ENCODE results near the gene SBF2.

DNA sequence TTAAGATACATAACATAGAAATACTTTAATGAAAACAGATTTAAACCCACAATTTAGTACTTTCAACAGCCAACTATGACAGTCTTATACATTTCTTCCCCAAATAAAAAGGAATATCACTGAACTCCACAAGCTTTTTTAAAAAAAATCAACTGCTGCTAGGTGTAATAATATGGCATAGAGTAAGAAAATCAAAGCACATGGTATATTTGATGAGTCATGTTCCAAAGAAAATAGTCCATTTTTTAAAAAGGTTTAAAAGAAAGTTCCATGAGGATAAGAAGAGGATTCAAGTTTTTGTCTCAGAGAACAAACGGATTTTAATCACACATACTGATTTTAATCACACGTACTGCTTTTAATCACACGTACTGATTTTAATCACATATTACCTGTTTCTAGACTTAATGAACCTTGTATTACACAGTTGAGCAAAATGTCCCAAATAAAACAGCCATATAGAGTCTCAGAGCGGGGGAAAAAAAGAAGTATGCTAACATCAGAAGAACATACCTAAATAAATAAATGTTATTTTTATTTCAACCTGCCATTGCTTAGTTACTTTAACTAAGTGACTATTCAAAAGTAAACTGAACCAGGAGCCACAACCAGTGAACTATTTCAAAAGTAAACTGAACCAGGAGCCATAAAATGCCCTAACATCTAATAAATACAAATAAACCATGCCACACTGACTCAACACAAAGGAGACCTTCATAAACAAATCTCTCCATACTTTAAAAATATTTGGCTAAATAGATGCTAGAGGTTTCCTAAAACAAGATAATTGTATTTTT is 198.4 kb downstream of the SBF2 start:
- no peak for TF ChIP-seq POLR2A (IDR thresholded peaks at IDR 0.05)
- TF ChIP-seq, protein P1, sequence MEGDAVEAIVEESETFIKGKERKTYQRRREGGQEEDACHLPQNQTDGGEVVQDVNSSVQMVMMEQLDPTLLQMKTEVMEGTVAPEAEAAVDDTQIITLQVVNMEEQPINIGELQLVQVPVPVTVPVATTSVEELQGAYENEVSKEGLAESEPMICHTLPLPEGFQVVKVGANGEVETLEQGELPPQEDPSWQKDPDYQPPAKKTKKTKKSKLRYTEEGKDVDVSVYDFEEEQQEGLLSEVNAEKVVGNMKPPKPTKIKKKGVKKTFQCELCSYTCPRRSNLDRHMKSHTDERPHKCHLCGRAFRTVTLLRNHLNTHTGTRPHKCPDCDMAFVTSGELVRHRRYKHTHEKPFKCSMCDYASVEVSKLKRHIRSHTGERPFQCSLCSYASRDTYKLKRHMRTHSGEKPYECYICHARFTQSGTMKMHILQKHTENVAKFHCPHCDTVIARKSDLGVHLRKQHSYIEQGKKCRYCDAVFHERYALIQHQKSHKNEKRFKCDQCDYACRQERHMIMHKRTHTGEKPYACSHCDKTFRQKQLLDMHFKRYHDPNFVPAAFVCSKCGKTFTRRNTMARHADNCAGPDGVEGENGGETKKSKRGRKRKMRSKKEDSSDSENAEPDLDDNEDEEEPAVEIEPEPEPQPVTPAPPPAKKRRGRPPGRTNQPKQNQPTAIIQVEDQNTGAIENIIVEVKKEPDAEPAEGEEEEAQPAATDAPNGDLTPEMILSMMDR (IDR thresholded peaks at IDR 0.05): no peak
- TF ChIP-seq EP300 (IDR thresholded peaks at IDR 0.05): no peak
